Spleen (tissue), 7 donors: ENCODE measurements around the gene TBCB.

Experiments used
- POLR2AphosphoS5 ChIP-seq, 3 donors: sonication (generic); formaldehyde crosslinking; IDR thresholded peaks; one replicate each; pipeline ENCODE4 v1.5.1; 2017; ENCODE audit warnings: antibody characterized with exemption in 3 of 3
- TF ChIP-seq, protein P1 (sequence below), 11 experiments: fragments of 200-600 bp in 7 of 11; fragments of 450-650 bp in 4 of 11; sonication (generic) in 4 of 11; IDR thresholded peaks in 8 of 11; conservative IDR thresholded peaks in 3 of 11; 1 replicate in 7 of 11; 2 replicates in 4 of 11; pipeline versions ENCODE4 v1.4.0 to v1.8.0; 2016 to 2021; ENCODE audit warnings: antibody characterized with exemption in 11 of 11, inconsistent platforms in 4 of 11, mild to moderate bottlenecking in 1 of 11
- donor health status: DM: no; HTN: no; CAD: no; lungs with moderate emphysema.
- donor health status: DM: no; HTN: no; CAD: no.
- donor health status: DM: no; HTN: no; CAD: no.

DNA sequence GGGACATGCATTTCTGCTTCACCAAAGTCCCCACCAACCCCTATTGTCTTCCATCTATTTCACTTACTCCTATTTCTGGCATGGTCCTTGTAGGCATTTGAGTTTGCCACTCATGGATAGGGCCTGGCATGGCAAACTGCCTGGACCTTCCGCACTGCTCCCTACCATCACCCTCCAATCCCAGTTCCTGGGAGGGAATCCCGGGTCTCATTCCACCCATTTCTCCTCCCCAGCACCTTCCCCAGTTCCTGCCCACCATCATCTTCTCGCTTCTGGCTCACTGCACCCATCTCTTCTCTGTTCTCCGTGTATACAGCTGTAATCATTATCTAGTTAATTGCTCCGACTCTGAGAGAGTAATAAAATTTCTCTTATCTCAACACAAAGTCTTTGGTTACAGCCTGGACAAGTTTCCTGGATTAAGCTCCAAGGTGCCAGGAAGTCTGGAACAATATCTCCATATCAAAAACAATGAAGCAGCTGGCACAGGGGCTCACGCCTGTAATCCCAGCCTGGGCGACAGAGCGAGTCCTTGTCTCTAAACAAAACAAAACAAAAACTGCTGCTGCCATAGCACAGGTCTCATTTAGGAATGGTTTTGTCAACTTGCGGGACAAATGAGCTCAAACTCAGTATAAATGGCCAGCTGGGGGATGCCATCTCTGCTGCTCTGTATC lies 54.0 kb downstream of the TBCB start:
- TF ChIP-seq, protein P1, sequence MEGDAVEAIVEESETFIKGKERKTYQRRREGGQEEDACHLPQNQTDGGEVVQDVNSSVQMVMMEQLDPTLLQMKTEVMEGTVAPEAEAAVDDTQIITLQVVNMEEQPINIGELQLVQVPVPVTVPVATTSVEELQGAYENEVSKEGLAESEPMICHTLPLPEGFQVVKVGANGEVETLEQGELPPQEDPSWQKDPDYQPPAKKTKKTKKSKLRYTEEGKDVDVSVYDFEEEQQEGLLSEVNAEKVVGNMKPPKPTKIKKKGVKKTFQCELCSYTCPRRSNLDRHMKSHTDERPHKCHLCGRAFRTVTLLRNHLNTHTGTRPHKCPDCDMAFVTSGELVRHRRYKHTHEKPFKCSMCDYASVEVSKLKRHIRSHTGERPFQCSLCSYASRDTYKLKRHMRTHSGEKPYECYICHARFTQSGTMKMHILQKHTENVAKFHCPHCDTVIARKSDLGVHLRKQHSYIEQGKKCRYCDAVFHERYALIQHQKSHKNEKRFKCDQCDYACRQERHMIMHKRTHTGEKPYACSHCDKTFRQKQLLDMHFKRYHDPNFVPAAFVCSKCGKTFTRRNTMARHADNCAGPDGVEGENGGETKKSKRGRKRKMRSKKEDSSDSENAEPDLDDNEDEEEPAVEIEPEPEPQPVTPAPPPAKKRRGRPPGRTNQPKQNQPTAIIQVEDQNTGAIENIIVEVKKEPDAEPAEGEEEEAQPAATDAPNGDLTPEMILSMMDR (IDR thresholded peaks at IDR 0.05 in 8 of 11, conservative IDR thresholded peaks at IDR 0.05 in 3 of 11), result no peak
- TF ChIP-seq POLR2AphosphoS5 (IDR thresholded peaks at IDR 0.05), result peak in 1 of 3 donors; percentile 23
